ENCODE measurements around the gene STK38L.

DNA sequence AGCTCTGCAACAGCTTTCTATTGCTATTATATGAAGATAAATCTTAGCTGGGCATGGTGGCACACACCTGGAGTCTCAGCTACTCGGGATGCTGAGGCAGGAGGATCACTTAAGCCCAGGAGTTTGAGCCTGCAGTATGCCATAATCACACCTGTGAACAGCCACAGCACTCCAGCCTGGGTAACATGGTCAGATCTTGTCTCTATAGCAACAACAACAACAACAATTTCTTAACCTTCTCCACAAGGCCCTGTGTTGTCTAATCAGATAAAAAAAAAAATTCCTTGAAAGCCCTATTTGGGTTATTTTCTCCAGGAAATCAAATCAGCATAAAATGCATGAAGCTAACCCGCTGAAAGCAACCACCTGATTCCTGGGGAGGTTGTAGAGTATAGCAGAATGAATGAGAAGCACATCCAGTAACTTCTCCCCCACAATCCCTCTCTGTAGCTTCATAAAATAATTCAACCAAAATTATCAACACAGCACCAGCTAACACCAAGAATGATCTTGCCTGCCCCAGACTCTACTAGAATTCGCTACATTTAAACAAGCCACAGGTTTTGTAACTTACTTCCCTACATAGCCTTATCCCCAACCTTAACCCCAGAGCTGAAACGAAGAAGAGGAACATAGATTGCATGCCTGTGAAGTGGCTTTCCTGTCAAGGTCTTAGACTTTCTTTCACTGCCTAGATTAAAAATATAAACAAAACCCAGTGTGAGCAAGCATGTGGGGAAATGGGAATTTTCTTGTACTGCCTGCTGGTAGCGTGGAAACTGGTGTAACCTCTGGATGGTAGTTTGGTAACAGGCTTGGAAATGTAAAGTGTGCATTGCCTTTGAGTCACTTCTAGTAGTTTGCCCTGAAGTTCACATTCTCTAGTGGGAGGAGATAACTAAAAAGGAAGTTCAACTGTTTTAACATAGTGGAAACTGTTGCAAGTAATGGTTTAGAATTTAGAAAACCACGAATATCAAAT is 6.0 kb upstream of the STK38L start:
- TF ChIP-seq, protein P1, sequence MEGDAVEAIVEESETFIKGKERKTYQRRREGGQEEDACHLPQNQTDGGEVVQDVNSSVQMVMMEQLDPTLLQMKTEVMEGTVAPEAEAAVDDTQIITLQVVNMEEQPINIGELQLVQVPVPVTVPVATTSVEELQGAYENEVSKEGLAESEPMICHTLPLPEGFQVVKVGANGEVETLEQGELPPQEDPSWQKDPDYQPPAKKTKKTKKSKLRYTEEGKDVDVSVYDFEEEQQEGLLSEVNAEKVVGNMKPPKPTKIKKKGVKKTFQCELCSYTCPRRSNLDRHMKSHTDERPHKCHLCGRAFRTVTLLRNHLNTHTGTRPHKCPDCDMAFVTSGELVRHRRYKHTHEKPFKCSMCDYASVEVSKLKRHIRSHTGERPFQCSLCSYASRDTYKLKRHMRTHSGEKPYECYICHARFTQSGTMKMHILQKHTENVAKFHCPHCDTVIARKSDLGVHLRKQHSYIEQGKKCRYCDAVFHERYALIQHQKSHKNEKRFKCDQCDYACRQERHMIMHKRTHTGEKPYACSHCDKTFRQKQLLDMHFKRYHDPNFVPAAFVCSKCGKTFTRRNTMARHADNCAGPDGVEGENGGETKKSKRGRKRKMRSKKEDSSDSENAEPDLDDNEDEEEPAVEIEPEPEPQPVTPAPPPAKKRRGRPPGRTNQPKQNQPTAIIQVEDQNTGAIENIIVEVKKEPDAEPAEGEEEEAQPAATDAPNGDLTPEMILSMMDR (optimal IDR thresholded peaks at IDR 0.05 in 1 of 3, IDR thresholded peaks at IDR 0.05 in 1 of 3, conservative IDR thresholded peaks at IDR 0.05 in 1 of 3; ENCODE audit: extremely low read depth in 1 of 3, insufficient read depth in 2 of 3, low read length in 3 of 3) = no peak
- TF ChIP-seq EZH2 (IDR thresholded peaks at IDR 0.05; ENCODE audit: low read length) = no peak
